ENCODE results near the gene FGF12.

The FGF12 gene

GRCh38 chr3:192128060-192128459 lies 599.3 kb downstream of the FGF12 start:
- DNase-seq (ENCODE audit: extremely low spot score), result no peak
- CTCF ChIA-PET, result no interaction called here
- TF ChIP-seq, protein P1, sequence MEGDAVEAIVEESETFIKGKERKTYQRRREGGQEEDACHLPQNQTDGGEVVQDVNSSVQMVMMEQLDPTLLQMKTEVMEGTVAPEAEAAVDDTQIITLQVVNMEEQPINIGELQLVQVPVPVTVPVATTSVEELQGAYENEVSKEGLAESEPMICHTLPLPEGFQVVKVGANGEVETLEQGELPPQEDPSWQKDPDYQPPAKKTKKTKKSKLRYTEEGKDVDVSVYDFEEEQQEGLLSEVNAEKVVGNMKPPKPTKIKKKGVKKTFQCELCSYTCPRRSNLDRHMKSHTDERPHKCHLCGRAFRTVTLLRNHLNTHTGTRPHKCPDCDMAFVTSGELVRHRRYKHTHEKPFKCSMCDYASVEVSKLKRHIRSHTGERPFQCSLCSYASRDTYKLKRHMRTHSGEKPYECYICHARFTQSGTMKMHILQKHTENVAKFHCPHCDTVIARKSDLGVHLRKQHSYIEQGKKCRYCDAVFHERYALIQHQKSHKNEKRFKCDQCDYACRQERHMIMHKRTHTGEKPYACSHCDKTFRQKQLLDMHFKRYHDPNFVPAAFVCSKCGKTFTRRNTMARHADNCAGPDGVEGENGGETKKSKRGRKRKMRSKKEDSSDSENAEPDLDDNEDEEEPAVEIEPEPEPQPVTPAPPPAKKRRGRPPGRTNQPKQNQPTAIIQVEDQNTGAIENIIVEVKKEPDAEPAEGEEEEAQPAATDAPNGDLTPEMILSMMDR (IDR thresholded peaks at IDR 0.05; ENCODE audit: control extremely low read depth, extremely low read depth, low read depth, missing control alignments), result no peak
- POLR2A ChIA-PET, result no interaction called here

- ChIA-PET CTCF (interaction anchor here (1.0 kb wide), 1 partner anchor 20 kb away, joined by 3 read pairs; no protein-coding TSS in a partner anchor), POLR2A (no interaction called here)
Measured at GRCh38 chr3:192122832-192123594, 604.3 kb downstream of the FGF12 start.

GRCh38 chr3:192121923-192122322 lies 605.4 kb downstream of the FGF12 start:
- no peak for DNase-seq (ENCODE audit: extremely low spot score)
- ChIA-PET CTCF (interaction anchor here (1.7 kb wide), 1 partner anchor 7 kb away, joined by 4 read pairs; no protein-coding TSS in a partner anchor), POLR2A (no interaction called here)
- TF ChIP-seq, protein P1 (IDR thresholded peaks at IDR 0.05; ENCODE audit: control extremely low read depth, extremely low read depth, low read depth, missing control alignments), result no peak

More at GRCh38 chr3:192122832-192123594, 604.3 kb downstream of the FGF12 start:
- peak; percentile 17 for DNase-seq (ENCODE audit: extremely low spot score)
- TF ChIP-seq, protein P1 (IDR thresholded peaks at IDR 0.05; ENCODE audit: control extremely low read depth, extremely low read depth, low read depth, missing control alignments), result no peak

DNA sequence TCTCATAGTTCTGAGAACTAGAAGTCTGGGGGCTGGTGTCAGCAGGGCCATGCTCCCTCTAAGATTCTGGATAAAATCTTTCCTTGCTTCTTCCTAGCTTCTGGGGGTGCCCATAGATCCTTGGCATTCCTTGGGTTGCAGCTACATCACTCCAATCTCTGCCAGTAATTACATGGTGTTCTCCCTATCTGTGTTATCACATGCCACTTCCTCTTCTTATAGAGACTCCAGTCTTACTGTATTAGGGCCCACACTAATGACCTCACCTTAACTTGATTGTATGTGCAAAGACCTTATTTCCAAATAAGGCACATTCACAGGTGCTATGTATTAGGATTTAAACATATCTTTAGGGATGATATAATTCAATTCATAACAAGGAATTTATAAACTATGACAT lies 618.5 kb downstream of the FGF12 start:
- POLR2A ChIA-PET, result no interaction called here
- CTCF ChIA-PET, result interaction anchor here (1.5 kb wide), 1 partner anchor 31 kb away, joined by 3 read pairs; no protein-coding TSS in a partner anchor
- TF ChIP-seq, protein P1 (IDR thresholded peaks at IDR 0.05; ENCODE audit: control extremely low read depth, extremely low read depth, low read depth, missing control alignments), result no peak

GRCh38 chr3:192106543-192106942 lies 620.8 kb downstream of the FGF12 start:
- POLR2A ChIA-PET, result no interaction called here
- CTCF ChIA-PET, result interaction anchor here (1.5 kb wide), 1 partner anchor 9 kb away, joined by 4 read pairs; no protein-coding TSS in a partner anchor
- TF ChIP-seq, protein P1 (IDR thresholded peaks at IDR 0.05; ENCODE audit: control extremely low read depth, extremely low read depth, low read depth, missing control alignments), result no peak
- no peak for DNase-seq (ENCODE audit: extremely low spot score)

More for the DNA sequence above, 618.5 kb downstream of the FGF12 start:
- DNase-seq (ENCODE audit: extremely low spot score), result no peak

GRCh38 chr3:192092388-192093005 lies 634.8 kb downstream of the FGF12 start:
- TF ChIP-seq, protein P1 (IDR thresholded peaks at IDR 0.05; ENCODE audit: control extremely low read depth, extremely low read depth, low read depth, missing control alignments), result no peak
- no peak for DNase-seq (ENCODE audit: extremely low spot score)
- POLR2A ChIA-PET, result no interaction called here
- CTCF ChIA-PET, result interaction anchor here (1.5 kb wide), 1 partner anchor 33 kb away, joined by 3 read pairs; no protein-coding TSS in a partner anchor

Data from GM10248 (cell line).